ENCODE results near the gene NEUROD6. TPM values are rescaled to one million over a fixed set of nuclear protein-coding genes. Genes with fewer than 3 reads are reported as not detected.

Gene NEUROD6
- total RNA-seq, 1 experiment from 2014 or later, result not detected

DNA sequence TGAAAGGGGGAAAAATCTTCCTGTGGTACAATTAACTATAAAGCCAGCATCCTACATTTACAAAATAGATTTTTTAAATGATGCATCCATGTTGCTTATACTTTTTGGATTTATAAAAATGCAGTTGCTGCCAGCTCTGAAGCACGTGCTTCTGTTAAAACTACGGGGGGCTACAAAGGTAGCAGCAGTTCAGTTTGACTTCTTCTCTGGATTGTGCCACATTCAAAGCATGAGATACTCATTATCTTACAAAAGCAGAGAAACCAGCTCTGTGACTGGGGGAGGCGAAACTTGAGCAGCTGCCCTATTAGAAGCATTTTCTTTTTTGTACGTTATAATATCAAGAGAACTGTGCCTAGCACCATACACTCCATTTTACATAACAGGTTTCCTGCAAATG lies 31.1 kb downstream of the NEUROD6 start:
- no peak for ATAC-seq
- Histone ChIP-seq H3K4me1 (ENCODE audit: control insufficient read depth, insufficient read depth, low read length) (no peaks in the 10 kb centered on the region), H3K4me3 (ENCODE audit: low read depth in 2 of 2, low read length in 2 of 2) (no peak overlapping the region), H3K27me3 (ENCODE audit: control insufficient read depth, insufficient read depth, low read length) (peaks cover 7% of the 10 kb centered on the region), H3K36me3 (ENCODE audit: control insufficient read depth, insufficient read depth, low read length) (no peaks in the 10 kb centered on the region), H3K9me3 (ENCODE audit: control insufficient read depth, insufficient read depth, low read depth, low read length) (no peaks in the 10 kb centered on the region), H3K27ac (ENCODE audit: low read length) (no peak overlapping the region)
- ChIA-PET CTCF (no interaction called here), POLR2A (no interaction called here)
- no TSS peak for BruUV-seq (replicated peaks)
- no peak for DNase-seq (ENCODE audit: low read depth, low spot score)
- in situ Hi-C loops (cut with HindIII; ENCODE audit: low pct_unique_long_range_greater_than_20kb, low sequenced_read_pairs) (no loop called here), intact Hi-C loops (cut with micrococcal nuclease; ENCODE audit: unreplicated experiment) (no loop called here)
- TF ChIP-seq, protein P1, sequence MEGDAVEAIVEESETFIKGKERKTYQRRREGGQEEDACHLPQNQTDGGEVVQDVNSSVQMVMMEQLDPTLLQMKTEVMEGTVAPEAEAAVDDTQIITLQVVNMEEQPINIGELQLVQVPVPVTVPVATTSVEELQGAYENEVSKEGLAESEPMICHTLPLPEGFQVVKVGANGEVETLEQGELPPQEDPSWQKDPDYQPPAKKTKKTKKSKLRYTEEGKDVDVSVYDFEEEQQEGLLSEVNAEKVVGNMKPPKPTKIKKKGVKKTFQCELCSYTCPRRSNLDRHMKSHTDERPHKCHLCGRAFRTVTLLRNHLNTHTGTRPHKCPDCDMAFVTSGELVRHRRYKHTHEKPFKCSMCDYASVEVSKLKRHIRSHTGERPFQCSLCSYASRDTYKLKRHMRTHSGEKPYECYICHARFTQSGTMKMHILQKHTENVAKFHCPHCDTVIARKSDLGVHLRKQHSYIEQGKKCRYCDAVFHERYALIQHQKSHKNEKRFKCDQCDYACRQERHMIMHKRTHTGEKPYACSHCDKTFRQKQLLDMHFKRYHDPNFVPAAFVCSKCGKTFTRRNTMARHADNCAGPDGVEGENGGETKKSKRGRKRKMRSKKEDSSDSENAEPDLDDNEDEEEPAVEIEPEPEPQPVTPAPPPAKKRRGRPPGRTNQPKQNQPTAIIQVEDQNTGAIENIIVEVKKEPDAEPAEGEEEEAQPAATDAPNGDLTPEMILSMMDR (IDR thresholded peaks at IDR 0.05), result no peak
- TF ChIP-seq TCF7L2 (IDR thresholded peaks at IDR 0.05; ENCODE audit: low read depth, low read length) (no peak), POLR2AphosphoS5 (IDR thresholded peaks at IDR 0.05; ENCODE audit: low read depth, low read length) (no peak), SIN3A (IDR thresholded peaks at IDR 0.05; ENCODE audit: borderline replicate concordance, insufficient read depth, low read depth, low read length) (no peak)
- TF ChIP-seq, protein P2, sequence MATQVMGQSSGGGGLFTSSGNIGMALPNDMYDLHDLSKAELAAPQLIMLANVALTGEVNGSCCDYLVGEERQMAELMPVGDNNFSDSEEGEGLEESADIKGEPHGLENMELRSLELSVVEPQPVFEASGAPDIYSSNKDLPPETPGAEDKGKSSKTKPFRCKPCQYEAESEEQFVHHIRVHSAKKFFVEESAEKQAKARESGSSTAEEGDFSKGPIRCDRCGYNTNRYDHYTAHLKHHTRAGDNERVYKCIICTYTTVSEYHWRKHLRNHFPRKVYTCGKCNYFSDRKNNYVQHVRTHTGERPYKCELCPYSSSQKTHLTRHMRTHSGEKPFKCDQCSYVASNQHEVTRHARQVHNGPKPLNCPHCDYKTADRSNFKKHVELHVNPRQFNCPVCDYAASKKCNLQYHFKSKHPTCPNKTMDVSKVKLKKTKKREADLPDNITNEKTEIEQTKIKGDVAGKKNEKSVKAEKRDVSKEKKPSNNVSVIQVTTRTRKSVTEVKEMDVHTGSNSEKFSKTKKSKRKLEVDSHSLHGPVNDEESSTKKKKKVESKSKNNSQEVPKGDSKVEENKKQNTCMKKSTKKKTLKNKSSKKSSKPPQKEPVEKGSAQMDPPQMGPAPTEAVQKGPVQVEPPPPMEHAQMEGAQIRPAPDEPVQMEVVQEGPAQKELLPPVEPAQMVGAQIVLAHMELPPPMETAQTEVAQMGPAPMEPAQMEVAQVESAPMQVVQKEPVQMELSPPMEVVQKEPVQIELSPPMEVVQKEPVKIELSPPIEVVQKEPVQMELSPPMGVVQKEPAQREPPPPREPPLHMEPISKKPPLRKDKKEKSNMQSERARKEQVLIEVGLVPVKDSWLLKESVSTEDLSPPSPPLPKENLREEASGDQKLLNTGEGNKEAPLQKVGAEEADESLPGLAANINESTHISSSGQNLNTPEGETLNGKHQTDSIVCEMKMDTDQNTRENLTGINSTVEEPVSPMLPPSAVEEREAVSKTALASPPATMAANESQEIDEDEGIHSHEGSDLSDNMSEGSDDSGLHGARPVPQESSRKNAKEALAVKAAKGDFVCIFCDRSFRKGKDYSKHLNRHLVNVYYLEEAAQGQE (IDR thresholded peaks at IDR 0.05; ENCODE audit: insufficient read depth in 1 of 2, low read depth in 2 of 2, low read length in 1 of 2), result no peak

DNA sequence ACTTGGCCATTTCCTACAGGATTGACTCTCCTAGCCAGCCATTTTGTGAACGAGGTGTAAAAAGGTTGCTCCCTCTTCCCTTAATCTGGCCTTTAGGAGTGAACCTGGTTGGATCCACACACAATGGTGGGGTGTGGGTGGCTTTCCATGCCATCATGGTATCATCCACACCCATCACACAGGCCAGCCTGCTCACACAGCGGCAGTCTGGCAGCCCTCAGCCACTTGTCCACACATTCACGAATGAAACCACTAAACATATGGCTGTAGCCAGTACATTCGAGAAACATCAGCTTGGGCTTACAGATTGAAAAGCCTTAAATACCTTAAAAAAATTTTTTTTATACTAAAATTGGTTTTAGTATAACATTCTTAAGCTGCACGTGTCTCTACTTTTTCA lies 31.9 kb downstream of the NEUROD6 start:
- in situ Hi-C loops (cut with HindIII; ENCODE audit: low pct_unique_long_range_greater_than_20kb, low sequenced_read_pairs), result no loop called here
- POLR2A ChIA-PET, result no interaction called here

More for the DNA sequence above, 31.9 kb downstream of the NEUROD6 start:
- ATAC-seq (no peak), DNase-seq (ENCODE audit: low read depth, low spot score) (no peak)
- Histone ChIP-seq H3K36me3 (ENCODE audit: control insufficient read depth, insufficient read depth, low read length) (no peaks in the 10 kb centered on the region), H3K4me3 (ENCODE audit: low read depth in 2 of 2, low read length in 2 of 2) (no peak overlapping the region), H3K4me1 (ENCODE audit: control insufficient read depth, insufficient read depth, low read length) (no peaks in the 10 kb centered on the region), H3K27ac (ENCODE audit: low read length) (no peak overlapping the region), H3K9me3 (ENCODE audit: control insufficient read depth, insufficient read depth, low read depth, low read length) (no peaks in the 10 kb centered on the region), H3K27me3 (ENCODE audit: control insufficient read depth, insufficient read depth, low read length) (peaks cover 9% of the 10 kb centered on the region)
- intact Hi-C loops (cut with micrococcal nuclease; ENCODE audit: unreplicated experiment), result no loop called here
- no peak for TF ChIP-seq POLR2AphosphoS5 (IDR thresholded peaks at IDR 0.05; ENCODE audit: low read depth, low read length)
- no peak for TF ChIP-seq TCF7L2 (IDR thresholded peaks at IDR 0.05; ENCODE audit: low read depth, low read length)
- no peak for TF ChIP-seq SIN3A (IDR thresholded peaks at IDR 0.05; ENCODE audit: borderline replicate concordance, insufficient read depth, low read depth, low read length)
- TF ChIP-seq, protein P1 (IDR thresholded peaks at IDR 0.05), result no peak
- TF ChIP-seq, protein P2 (IDR thresholded peaks at IDR 0.05; ENCODE audit: insufficient read depth in 1 of 2, low read depth in 2 of 2, low read length in 1 of 2), result no peak
- CTCF ChIA-PET, result no interaction called here
- BruUV-seq (replicated peaks), result no TSS peak

All from Panc1 (cell line).